ENCODE data around the gene ATP6V1F. TPM values are rescaled to one million over a fixed set of nuclear protein-coding genes. Genes with fewer than 3 reads are reported as not detected.
"Not testable (repeated sequence)": the region's sequence is repeated elsewhere in the genome, so short reads cannot be mapped to it uniquely, and the experiment has no call there.

ATP6V1F gene
- total RNA-seq, 1 donor from 2014 or later = 180 TPM

DNA sequence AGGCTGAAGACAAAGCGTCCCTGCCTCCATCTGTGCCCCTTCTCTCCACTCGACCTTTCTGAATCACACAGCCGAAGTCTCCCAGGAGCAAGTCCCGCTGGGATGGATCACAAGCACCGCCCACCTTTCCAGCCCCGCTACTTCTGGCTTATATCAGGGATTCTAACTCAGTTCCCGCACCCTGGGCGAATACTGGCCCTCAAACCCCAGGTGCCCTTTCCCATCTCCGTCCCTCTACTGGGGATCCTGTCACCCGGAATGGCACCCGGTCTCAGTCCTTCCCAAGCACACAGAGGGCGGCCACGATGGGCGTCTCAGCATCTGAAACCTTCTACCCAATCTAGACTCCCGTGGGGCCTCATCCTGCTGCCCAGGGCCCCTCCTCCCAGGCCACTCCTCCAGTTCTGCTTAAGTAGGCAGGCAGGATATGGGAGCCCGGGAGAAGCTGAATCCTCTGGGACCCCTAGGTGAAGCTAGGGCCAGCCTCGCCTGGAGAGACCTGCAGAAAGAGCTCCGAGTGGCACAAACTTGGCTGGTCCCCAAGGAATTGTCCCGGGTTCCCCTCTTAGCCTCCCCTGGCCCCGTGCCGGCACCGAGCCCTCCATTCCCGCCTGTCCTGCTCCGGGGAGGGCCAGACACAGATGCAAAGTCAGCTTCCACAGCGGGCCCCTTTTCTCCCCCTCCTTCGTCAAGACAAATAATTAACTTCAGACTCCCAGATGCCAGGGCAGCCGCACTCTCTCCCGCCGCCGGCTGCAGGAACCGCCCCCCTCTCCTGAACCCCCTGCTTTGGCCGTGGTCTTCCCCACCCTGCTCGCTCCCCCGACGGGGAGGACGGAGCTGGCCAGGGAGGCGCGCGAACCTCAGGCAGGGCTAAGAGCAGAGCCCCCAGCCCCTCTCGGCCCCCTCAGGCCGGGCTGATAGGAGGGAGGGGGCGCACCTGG, 47.2 kb downstream of the ATP6V1F start:
- no peaks in the 10 kb centered on the region for H3K9me3 ChIP-seq
- DNase-seq (peak; percentile 61), ATAC-seq (no peak)
- H3K27ac ChIP-seq = no peak overlapping the region
- H3K36me3 ChIP-seq = no peaks in the 10 kb centered on the region
- peaks cover 7% of the 10 kb centered on the region for H3K4me1 ChIP-seq
- intact Hi-C loops (cut with DNase I) = no loop called here
- H3K4me3 ChIP-seq = no peak overlapping the region
- no peak for TF ChIP-seq CTCF (IDR thresholded peaks at IDR 0.05)
- peaks cover 61% of the 10 kb centered on the region for H3K27me3 ChIP-seq

DNA sequence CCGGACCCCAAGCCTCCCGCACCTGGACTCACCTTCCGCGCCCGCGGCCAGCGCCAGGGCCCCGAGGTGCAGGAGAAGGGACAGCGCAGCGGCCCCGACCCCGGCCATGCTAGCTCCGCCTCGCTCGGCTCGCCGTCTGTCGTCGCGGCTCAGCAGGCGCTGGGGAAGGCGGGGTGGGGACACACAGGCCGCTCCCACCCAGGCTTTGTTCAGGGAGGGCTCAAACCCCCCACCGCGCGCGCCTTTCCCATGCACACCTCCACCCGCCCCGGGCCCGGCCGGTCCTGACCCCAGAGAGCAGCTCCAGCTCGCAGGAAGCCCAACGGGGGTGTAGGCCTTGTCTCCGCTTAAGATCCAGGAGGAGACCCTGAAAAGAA, 47.9 kb downstream of the ATP6V1F start, which contains the start of gene KCP:
Gene KCP (minus strand): TSS at position 141 of the 377 bp plus-strand sequence. CDS start 33 bp downstream, at position 108.
- Histone ChIP-seq H3K36me3 (no peaks in the 10 kb centered on the region), H3K4me1 (peaks cover 11% of the 10 kb centered on the region), H3K27ac (no peak within 1 kb of the TSS), H3K9me3 (no peaks in the 10 kb centered on the region), H3K27me3 (peaks cover 68% of the 10 kb centered on the region), H3K4me3 (no peak within 1 kb of the TSS)
- DNase-seq (peak; percentile 60), ATAC-seq (no peak)
- intact Hi-C loops (cut with DNase I) = no loop called here
- no peak for TF ChIP-seq CTCF (IDR thresholded peaks at IDR 0.05)

- H3K4me3 ChIP-seq = no peak overlapping the region
- H3K27ac ChIP-seq = no peak overlapping the region
- no peaks in the 10 kb centered on the region for H3K9me3 ChIP-seq
- DNase-seq = peak; percentile 57
- TF ChIP-seq CTCF (IDR thresholded peaks at IDR 0.05) = no peak
- intact Hi-C loops (cut with DNase I) = no loop called here
- peaks cover 71% of the 10 kb centered on the region for H3K27me3 ChIP-seq
- H3K36me3 ChIP-seq = no peaks in the 10 kb centered on the region
- H3K4me1 ChIP-seq = peaks cover 11% of the 10 kb centered on the region
- peak; percentile 3 for ATAC-seq
These were observed 48.9 kb downstream of the ATP6V1F start for GRCh38 chr7:128911423-128912031.

DNA sequence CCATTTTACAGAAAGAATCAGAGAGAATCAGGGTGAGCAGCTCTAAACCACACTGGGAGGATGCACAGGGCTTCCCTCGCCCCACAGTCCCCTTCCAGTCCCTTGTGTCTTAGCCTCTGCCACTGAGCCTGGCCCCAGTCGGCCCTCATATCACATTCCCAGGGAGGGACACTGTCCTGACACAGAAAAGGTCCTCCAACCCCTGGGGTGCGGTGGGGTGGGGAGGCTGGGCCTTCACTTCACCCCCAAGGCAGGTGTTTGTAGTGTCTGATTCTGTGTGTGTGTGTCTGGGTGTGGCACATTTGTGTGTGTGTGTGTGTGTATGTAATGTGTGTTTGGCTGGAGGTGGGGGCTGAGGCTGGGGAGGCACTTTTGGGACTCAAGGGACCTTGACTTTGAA, 49.6 kb downstream of the ATP6V1F start:
- no peak for TF ChIP-seq CTCF (IDR thresholded peaks at IDR 0.05)

DNA sequence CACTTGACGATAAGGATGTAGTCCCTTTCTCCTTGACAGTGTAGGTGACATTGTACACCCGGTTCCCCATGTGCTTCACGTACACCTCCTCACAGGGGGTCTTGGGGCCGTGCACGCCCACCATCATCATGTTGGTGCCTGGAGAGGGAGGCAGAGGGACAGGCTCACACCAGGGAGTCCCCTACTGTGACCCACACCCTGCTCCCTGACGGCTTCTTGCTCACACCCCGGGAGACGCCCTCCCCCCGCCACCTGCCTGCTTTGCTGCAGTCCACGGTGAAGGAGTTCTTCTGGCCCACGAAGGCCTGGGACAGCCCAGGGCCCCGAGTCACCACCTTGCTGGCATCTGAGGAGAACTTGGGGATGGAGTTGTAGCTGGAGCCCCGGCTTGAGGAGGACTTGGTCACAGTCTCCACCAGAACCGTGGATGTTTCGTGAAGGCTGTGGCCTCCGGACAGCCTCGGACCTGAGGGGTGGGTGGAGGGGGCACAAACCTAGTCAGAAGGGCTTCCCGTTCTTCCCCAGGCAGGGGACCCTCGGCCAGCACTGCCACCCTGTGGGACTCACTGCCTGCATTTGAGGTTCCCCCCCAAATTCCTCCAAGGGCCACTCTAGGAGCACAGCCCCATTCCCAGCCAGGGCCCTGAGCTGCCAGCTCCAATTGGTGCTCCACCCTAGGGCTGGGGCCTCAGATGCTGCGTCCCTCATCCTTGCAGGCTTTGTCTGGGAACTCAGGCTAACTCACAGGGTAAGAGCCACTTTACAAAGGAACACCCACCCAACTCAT, 50.2 kb downstream of the ATP6V1F start:
- H3K27ac ChIP-seq; H3K4me3 ChIP-seq; ATAC-seq; H3K9me3 ChIP-seq; intact Hi-C loops (cut with DNase I); H3K36me3 ChIP-seq: not testable (repeated sequence)
- peaks cover 11% of the 10 kb centered on the region for H3K4me1 ChIP-seq
- H3K27me3 ChIP-seq = peaks cover 67% of the 10 kb centered on the region
- DNase-seq = peak; percentile 36

More for the DNA sequence above, 49.6 kb downstream of the ATP6V1F start:
- Histone ChIP-seq H3K36me3 (no peaks in the 10 kb centered on the region), H3K27me3 (peaks cover 71% of the 10 kb centered on the region), H3K27ac (no peak overlapping the region), H3K9me3 (no peaks in the 10 kb centered on the region), H3K4me1 (peaks cover 11% of the 10 kb centered on the region), H3K4me3 (no peak overlapping the region)
- ATAC-seq (no peak), DNase-seq (peak; percentile 46)
- intact Hi-C loops (cut with DNase I) = no loop called here

All from upper lobe of right lung (tissue), 1 donor.